GM12873 (cell line): Measurements from ENCODE around the gene UTP3.

Experiments
- CTCF ChIP-seq: IDR thresholded peaks from 2 replicates; pipeline ENCODE4 v1.5.1; 2012; ENCODE audit warnings: low read depth, mild to moderate bottlenecking, moderate library complexity, low read length, control low read depth; ENCODE audit not compliant: insufficient read depth; ENCODE audit errors: missing control alignments

UTP3 gene

GRCh38 chr4:70676554-70677090 is 11.7 kb upstream of the UTP3 start:
- no peak for TF ChIP-seq CTCF

DNA sequence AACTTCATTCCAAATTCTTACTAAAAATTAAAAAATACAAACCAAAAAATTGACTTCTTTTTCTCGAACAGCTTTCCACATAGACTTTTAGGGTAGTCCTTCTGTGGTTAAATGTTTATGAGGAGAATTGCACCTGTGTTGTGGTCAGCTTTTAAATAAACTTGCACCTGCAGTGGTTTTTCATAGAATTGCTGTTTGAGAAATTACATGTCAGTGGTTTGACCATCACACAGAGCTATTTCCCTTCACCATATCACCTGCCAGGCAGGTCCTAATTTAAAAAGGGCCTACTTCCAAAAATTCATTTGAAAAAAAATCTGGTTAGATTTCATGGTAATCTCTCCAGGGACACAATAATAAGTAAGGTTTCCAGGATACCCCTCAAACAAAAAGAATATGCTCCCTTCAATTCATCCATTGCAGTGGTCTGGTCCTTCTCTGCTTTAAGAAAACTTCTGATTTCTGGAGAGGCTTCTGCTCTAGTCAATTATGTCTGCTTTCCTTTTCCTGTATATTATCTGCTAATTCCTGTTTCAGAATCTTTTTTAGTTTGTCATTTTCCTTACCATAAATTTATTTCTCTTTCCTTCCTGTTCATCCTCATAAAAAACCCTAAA is 9.8 kb upstream of the UTP3 start:
- TF ChIP-seq CTCF: no peak

DNA sequence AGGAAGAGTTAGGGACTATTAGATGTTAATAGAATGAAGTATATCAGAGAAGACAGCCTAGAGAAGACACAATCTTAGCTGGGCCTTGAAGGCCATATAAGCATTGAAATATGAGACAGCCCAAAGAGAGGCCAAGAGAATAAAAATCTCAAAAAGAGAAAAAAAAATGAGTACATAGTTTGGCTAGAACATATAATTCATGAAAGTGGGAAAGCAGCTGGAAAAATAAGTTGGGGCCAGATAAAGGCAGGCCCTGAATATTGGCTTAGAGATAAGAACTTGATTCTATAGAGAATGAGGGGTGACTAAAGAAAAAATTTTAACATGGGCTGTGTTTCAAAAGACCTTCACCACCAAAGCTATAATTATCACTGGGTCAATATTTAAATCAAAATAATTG is 7.4 kb upstream of the UTP3 start:
- TF ChIP-seq CTCF: no peak

- no peak for TF ChIP-seq CTCF
Observed at GRCh38 chr4:70681704-70682103, 6.6 kb upstream of the UTP3 start.

DNA sequence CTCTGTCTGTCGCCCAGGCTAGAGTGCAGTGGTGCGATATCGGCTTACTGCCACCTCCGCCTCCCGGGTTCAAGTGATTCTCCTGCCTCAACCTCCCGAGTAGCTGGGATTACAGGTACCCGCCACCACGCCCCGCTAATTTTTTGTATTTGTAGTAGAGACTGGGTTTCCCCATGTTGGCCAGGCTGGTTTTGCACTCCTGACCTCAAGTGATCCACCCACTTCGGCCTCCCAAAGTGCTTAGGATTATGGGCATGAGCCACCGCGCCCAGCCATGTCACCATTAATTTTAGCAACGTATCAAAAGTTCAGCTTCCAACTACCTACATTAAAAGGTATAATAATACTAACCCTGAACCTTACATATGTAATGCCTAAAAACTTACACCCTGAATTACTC is 940 bp upstream of the UTP3 start:
- TF ChIP-seq CTCF: no peak

- no peak for TF ChIP-seq CTCF
Observed at GRCh38 chr4:70688795-70689231, 481 bp downstream of the UTP3 start.

DNA sequence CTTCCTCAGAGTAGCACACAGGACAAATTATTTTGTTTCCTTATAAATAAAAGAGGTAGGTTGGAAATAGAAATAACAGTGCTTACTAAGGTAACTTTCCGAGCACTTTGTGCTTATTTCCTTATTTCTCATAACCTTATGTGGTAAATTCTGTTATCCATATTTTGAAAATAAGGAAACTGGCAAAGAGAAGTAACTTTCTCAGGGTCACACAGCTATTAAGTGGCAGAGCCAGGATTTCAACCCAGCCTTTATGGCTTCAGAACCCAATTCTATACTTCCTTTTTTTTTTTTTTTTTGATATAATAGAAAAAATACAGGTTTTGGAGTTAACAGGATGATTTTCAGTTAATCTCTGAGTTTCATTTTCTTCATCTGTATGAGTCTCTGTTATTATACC is 3.3 kb downstream of the UTP3 start:
- no peak for TF ChIP-seq CTCF

DNA sequence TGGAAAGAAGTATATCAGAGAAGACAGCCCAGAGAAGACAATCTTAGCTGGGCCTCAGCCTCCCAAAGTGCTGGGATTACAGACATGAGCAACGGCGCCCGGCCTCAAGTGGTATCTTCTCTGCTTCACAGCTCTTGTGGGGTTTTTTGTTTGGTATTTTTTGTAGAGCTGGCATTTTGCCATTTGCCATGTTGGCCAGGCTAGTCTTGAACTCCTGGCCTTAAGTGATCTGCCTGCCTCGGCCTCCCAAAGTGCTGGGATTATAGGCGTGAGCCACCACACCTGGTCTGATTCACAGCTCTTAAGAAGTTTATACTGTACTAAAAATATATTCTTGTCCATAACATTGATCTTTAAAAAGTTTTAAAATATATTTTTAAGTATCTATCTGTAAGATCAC is 12.4 kb downstream of the UTP3 start:
- TF ChIP-seq CTCF: no peak
